Measurements from ENCODE around the gene KRTAP4-12.
"Not testable (repeated sequence)": the region's sequence is repeated elsewhere in the genome, so short reads cannot be mapped to it uniquely, and the experiment has no call there.

GRCh38 chr17:41148971-41149651 is 25.1 kb upstream of the KRTAP4-12 start:
- TF ChIP-seq CTCF (IDR thresholded peaks at IDR 0.05; ENCODE audit: poor library complexity); EZH2 (IDR thresholded peaks at IDR 0.05; ENCODE audit: borderline replicate concordance): not testable (repeated sequence)
